Upper lobe of left lung (tissue), 6 donors: Measurements from ENCODE around the gene CPNE7. TPM values are rescaled to one million over a fixed set of nuclear protein-coding genes. Genes with fewer than 3 reads are reported as not detected.

Experiments
- ATAC-seq, 2 donors: fragments of 200-7000 bp; cut with Tn5 transposase; one replicate each; pipeline ENCODE4 v1.9.1; 2022; ENCODE audit warnings: mild to moderate bottlenecking in 2 of 2, moderate library complexity in 2 of 2; ENCODE audit not compliant: low FRiP score in 2 of 2
- DNase-seq, 2 donors: peaks; one replicate each; pipeline ENCODE4 v3.0.0-alpha.2; 2019 to 2020
- H3K27ac ChIP-seq, 4 donors: fragments of 200-600 bp; sonication (generic); one replicate each; pipeline ENCODE4 v1.5.1; 2016 to 2019
- H3K27me3 ChIP-seq, 4 donors: fragments of 200-600 bp; sonication (generic); one replicate each; pipeline ENCODE4 v1.5.1; 2017 to 2019
- H3K36me3 ChIP-seq, 4 donors: fragments of 200-600 bp; sonication (generic); one replicate each; pipeline ENCODE4 v1.5.1; 2016 to 2019
- H3K4me1 ChIP-seq, 4 donors: fragments of 200-600 bp; sonication (generic); one replicate each; pipeline ENCODE4 v1.5.1; 2018 to 2019
- H3K4me3 ChIP-seq, 4 donors: fragments of 200-600 bp; sonication (generic); one replicate each; pipeline ENCODE4 v1.5.1; 2017 to 2019; ENCODE audit warnings: mild to moderate bottlenecking in 2 of 4, moderate library complexity in 1 of 4
- H3K9me3 ChIP-seq, 4 donors: fragments of 200-600 bp; sonication (generic); one replicate each; pipeline ENCODE4 v1.5.1; 2018 to 2019
- EP300 ChIP-seq, 4 donors: sonication (generic); formaldehyde crosslinking; IDR thresholded peaks; one replicate each; pipeline ENCODE4 v1.5.1; 2017; ENCODE audit warnings: antibody characterized with exemption in 4 of 4, control low read depth in 2 of 4
- POLR2A ChIP-seq, 4 donors: fragments of 450-650 bp; IDR thresholded peaks; one replicate each; pipeline ENCODE4 v1.5.1; 2016 to 2017; ENCODE audit warnings: antibody characterized with exemption in 4 of 4, mild to moderate bottlenecking in 2 of 4
- POLR2AphosphoS5 ChIP-seq, 2 donors: sonication (generic); formaldehyde crosslinking; IDR thresholded peaks; one replicate each; pipeline ENCODE4 v1.5.1; 2017; ENCODE audit warnings: antibody characterized with exemption in 2 of 2
- WGBS, 2 donors: methylation state at CpG; one replicate each; pipeline ENCODE4 v1.1.5; 2017 to 2018; 5-methylcytosine and 5-hydroxymethylcytosine counted together
- total RNA-seq, 6 donors: library from RNA; depleted of rRNA in 4 of 6; stranded (reverse); fragments of >200 nt in 4 of 6; gene quantifications; one replicate each; pipeline versions ENCODE4 v1.1.0 to v1.2.1, GENCODE V29; 2016 to 2021
- TF ChIP-seq, protein P1 (sequence below), 6 experiments: fragments of 450-650 bp in 4 of 6; fragments of 200-600 bp in 2 of 6; sonication (generic) in 2 of 6; IDR thresholded peaks; one replicate each; pipeline ENCODE4 v1.5.1; 2016 to 2019; ENCODE audit warnings: antibody characterized with exemption in 6 of 6
- donor health status: DM: no; HTN: no; CAD: no; lungs with moderate emphysema.
- donor health status: DM: no; HTN: yes; CAD: no; lungs with severe emphysema.

CPNE7 gene
- total RNA-seq, 6 donors from 2014 or later: 1.4 to 14.7 (median 3.6) TPM; not detected in 2

DNA sequence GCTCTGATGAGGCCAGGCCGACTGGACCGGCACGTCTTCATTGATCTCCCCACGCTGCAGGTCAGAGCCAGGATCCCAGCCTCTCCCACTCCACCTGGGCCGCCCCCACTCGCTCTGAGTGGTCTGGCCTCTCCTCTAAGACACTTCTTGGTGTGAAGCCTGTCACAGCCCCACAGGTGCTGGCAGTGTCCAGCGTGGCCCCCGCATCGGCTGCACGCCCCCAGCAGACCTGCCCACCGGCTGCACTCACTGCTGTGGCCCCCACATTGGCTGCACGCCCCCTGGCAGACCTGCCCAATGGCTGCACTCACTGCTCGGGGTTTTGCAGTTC, 30.9 kb upstream of the CPNE7 start:
- Histone ChIP-seq H3K27me3 (no peaks in the 10 kb centered on the region), H3K4me1 (peaks cover 0 to 6% (median 3%) of the 10 kb centered on the region in 4 donors), H3K4me3 (no peak overlapping the region), H3K27ac (no peak overlapping the region), H3K36me3 (peaks cover 29 to 80% (median 54%) of the 10 kb centered on the region in 4 donors), H3K9me3 (no peaks in the 10 kb centered on the region)
- ATAC-seq (no peak), DNase-seq (no peak)
- WGBS, 2 donors: 86 to 94% methylated on average over 13 of the region's 13 CpGs
- no peak for TF ChIP-seq POLR2AphosphoS5 (IDR thresholded peaks at IDR 0.05)
- no peak for TF ChIP-seq EP300 (IDR thresholded peaks at IDR 0.05)
- TF ChIP-seq, protein P1, sequence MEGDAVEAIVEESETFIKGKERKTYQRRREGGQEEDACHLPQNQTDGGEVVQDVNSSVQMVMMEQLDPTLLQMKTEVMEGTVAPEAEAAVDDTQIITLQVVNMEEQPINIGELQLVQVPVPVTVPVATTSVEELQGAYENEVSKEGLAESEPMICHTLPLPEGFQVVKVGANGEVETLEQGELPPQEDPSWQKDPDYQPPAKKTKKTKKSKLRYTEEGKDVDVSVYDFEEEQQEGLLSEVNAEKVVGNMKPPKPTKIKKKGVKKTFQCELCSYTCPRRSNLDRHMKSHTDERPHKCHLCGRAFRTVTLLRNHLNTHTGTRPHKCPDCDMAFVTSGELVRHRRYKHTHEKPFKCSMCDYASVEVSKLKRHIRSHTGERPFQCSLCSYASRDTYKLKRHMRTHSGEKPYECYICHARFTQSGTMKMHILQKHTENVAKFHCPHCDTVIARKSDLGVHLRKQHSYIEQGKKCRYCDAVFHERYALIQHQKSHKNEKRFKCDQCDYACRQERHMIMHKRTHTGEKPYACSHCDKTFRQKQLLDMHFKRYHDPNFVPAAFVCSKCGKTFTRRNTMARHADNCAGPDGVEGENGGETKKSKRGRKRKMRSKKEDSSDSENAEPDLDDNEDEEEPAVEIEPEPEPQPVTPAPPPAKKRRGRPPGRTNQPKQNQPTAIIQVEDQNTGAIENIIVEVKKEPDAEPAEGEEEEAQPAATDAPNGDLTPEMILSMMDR (IDR thresholded peaks at IDR 0.05): no peak
- no peak for TF ChIP-seq POLR2A (IDR thresholded peaks at IDR 0.05)

GRCh38 chr16:89545044-89545830, 30.3 kb upstream of the CPNE7 start:
- TF ChIP-seq EP300 (IDR thresholded peaks at IDR 0.05) (no peak), POLR2A (IDR thresholded peaks at IDR 0.05) (no peak)
- ATAC-seq: no peak
- Histone ChIP-seq H3K4me1 (peaks cover 0 to 6% (median 3%) of the 10 kb centered on the region in 4 donors), H3K4me3 (no peak overlapping the region), H3K27me3 (no peaks in the 10 kb centered on the region), H3K36me3 (peaks cover 29 to 80% (median 56%) of the 10 kb centered on the region in 4 donors), H3K9me3 (no peaks in the 10 kb centered on the region), H3K27ac (no peak overlapping the region)
- DNase-seq: no peak
- WGBS, 2 donors: 89 to 93% methylated on average over 8 to 17 of the region's 17 CpGs

DNA sequence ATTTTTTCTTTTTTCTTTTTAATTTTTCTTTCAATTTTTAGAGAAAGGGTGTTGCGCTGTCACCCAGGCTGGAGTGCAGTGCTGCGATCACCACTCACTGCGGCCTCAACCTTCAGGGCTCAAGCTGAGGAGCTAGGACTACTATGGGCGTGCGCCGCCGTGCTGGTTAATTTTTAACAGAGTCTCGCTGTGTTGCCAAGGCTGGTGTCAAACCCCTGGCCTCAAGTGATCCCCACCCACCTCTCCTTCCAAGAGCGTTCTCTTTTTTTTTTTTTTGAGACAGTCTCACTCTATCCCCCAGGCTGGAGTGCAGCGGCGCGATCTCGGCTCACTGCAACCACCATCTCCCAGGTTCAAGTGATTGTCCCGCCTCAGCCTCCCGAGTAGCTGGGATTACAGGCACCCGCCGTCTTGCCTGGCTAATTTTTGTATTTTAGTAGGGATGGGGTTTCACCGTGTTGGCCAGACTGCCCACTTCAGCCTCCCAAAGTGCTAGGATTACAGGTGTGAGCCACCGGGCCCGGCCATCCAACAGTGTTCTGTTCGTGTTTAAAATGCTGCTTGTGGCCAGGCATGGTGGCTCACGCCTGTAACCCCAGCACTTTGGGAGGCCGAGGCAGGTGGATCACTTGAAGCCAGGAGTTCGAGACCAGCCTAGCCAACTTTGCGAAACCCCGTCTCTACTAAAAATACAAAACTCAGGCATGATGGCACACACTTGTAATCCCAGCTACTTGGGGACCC, 29.6 kb upstream of the CPNE7 start:
- ATAC-seq: peak in 1 of 2 donors; percentile 55

GRCh38 chr16:89546781-89547180, 28.8 kb upstream of the CPNE7 start:
- Histone ChIP-seq H3K9me3 (no peaks in the 10 kb centered on the region), H3K36me3 (peaks cover 33 to 81% (median 66%) of the 10 kb centered on the region in 4 donors), H3K4me3 (no peak overlapping the region), H3K27ac (no peak overlapping the region), H3K4me1 (peaks cover 0 to 6% (median 3%) of the 10 kb centered on the region in 4 donors), H3K27me3 (no peaks in the 10 kb centered on the region)
- 89 to 95% methylated on average over 14 to 19 of the region's 19 CpGs for WGBS, 2 donors
- TF ChIP-seq EP300 (IDR thresholded peaks at IDR 0.05): no peak
- TF ChIP-seq, protein P1 (IDR thresholded peaks at IDR 0.05): no peak
- no peak for TF ChIP-seq POLR2A (IDR thresholded peaks at IDR 0.05)
- no peak for TF ChIP-seq POLR2AphosphoS5 (IDR thresholded peaks at IDR 0.05)
- DNase-seq (no peak), ATAC-seq (peak in 1 of 2 donors; percentile 30)

More for the DNA sequence above, 29.6 kb upstream of the CPNE7 start:
- Histone ChIP-seq H3K4me1 (peaks cover 0 to 6% (median 3%) of the 10 kb centered on the region in 4 donors), H3K36me3 (peaks cover 30 to 80% (median 62%) of the 10 kb centered on the region in 4 donors), H3K27ac (no peak overlapping the region), H3K9me3 (no peaks in the 10 kb centered on the region), H3K4me3 (no peak overlapping the region), H3K27me3 (no peaks in the 10 kb centered on the region)
- DNase-seq: peak in 1 of 2 donors; percentile 79
- 75 to 76% methylated on average over 19 to 26 of the region's 26 CpGs for WGBS, 2 donors
- TF ChIP-seq EP300 (IDR thresholded peaks at IDR 0.05) (no peak), POLR2A (IDR thresholded peaks at IDR 0.05) (no peak), POLR2AphosphoS5 (IDR thresholded peaks at IDR 0.05) (no peak)
- TF ChIP-seq, protein P1 (IDR thresholded peaks at IDR 0.05): no peak

DNA sequence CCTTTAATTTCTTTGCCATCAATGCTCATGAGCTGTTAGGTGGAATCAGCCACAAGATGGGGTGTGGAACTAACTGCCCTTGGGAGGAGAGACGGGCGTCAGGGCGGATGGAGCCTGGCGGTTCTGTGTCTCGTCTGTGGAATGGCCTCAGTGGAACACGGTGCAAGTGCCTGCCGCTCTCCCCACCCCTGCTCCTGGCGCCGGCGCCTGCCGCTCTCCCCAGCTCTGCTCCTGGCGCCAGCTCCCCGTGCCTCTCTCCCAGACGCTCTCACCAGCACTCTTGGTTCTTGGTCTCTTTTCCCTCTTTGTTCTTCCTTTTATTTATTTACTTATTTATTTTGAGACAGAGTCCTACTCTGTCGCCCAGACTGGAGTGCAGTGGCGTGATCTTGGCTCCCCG, 28.3 kb upstream of the CPNE7 start:
- WGBS, 2 donors: 95 to 96% methylated on average over 17 of the region's 17 CpGs
- DNase-seq: no peak
- peaks cover 32 to 82% (median 68%) of the 10 kb centered on the region in 4 donors for H3K36me3 ChIP-seq
- H3K4me3 ChIP-seq: no peak overlapping the region
- H3K27ac ChIP-seq: no peak overlapping the region
- H3K4me1 ChIP-seq: peaks cover 0 to 6% (median 3%) of the 10 kb centered on the region in 4 donors
- H3K9me3 ChIP-seq: no peaks in the 10 kb centered on the region
- ATAC-seq: no peak
- H3K27me3 ChIP-seq: no peaks in the 10 kb centered on the region
- TF ChIP-seq, protein P1 (IDR thresholded peaks at IDR 0.05): no peak
